IMR-90 (cell line): Measurements from ENCODE around the gene KMT2D. TPM values are rescaled to one million over a fixed set of nuclear protein-coding genes. Genes with fewer than 3 reads are reported as not detected.

Experiments used
- ATAC-seq: fragments of 200-7000 bp; cut with Tn5 transposase; 2 replicates; pipeline ENCODE4 v1.9.1; 2020; ENCODE audit warnings: low read depth, mild to moderate bottlenecking, moderate library complexity
- BruUV-seq: library from RNA; stranded (reverse); fragments of 400-500 nt; replicated peaks from 2 replicates; lab custom pipeline; 2021; lab: Mats Ljungman, UMichigan
- CTCF ChIA-PET: fragments of 300-600 bp; formaldehyde crosslinking; extraction: SDS; loops from one replicate; lab custom pipeline; 2021; ENCODE audit warnings: antibody characterized with exemption; lab: Yijun Ruan, JAX
- POLR2A ChIA-PET: fragments of 300-600 bp; sonication (Branson Sonifier 250); formaldehyde crosslinking; loops from one replicate; lab custom pipeline; 2022; ENCODE audit warnings: antibody characterized with exemption; ENCODE audit not compliant: unreplicated experiment; lab: Charles Lee
- DNase-seq: peaks from one replicate; pipeline ENCODE4 v3.0.0; 2013
- H2AFZ ChIP-seq: replicated peaks from 2 replicates; pipeline ENCODE3; 2013; ENCODE audit warnings: low read length, mild to moderate bottlenecking; ENCODE audit not compliant: poor library complexity
- H2AK5ac ChIP-seq: 2 replicates; pipeline ENCODE4 v1.6.1; 2013; ENCODE audit warnings: low read depth, low read length, inconsistent platforms
- H2AK9ac ChIP-seq: replicated peaks from 2 replicates; pipeline ENCODE3; 2013; ENCODE audit warnings: mild to moderate bottlenecking, low read depth, low read length, moderate library complexity; ENCODE audit not compliant: poor library complexity
- H2BK120ac ChIP-seq: 2 replicates; pipeline ENCODE4 v1.6.1; 2013; ENCODE audit warnings: low read depth, low read length, inconsistent platforms
- H2BK15ac ChIP-seq: 3 replicates; pipeline ENCODE4 v1.6.1; 2013; ENCODE audit warnings: low read depth, low read length, inconsistent platforms
- H2BK20ac ChIP-seq: 2 replicates; pipeline ENCODE4 v1.6.1; 2013; ENCODE audit warnings: low read depth, mild to moderate bottlenecking, inconsistent platforms, low read length, moderate library complexity
- H2BK5ac ChIP-seq: 2 replicates; pipeline ENCODE4 v1.6.1; 2013; ENCODE audit warnings: mild to moderate bottlenecking, low read depth, low read length, inconsistent platforms; ENCODE audit not compliant: poor library complexity, severe bottlenecking
- H3K14ac ChIP-seq: replicated peaks from 2 replicates; pipeline ENCODE4 v1.6.1; 2013; ENCODE audit warnings: low read depth, low read length, inconsistent platforms
- H3K18ac ChIP-seq: 2 replicates; pipeline ENCODE4 v1.6.1; 2013; ENCODE audit warnings: low read depth, low read length, control low read depth
- H3K23ac ChIP-seq: 2 replicates; pipeline ENCODE4 v1.6.1; 2013; ENCODE audit warnings: low read depth, low read length, inconsistent platforms
- H3K27ac ChIP-seq: 2 replicates; pipeline ENCODE4 v1.5.1; 2013; ENCODE audit warnings: mild to moderate bottlenecking, control low read depth, low read length; ENCODE audit not compliant: insufficient read depth
- H3K27me3 ChIP-seq: 2 replicates; pipeline ENCODE4 v1.6.1; 2013; ENCODE audit warnings: low read length; ENCODE audit not compliant: control insufficient read depth, insufficient read depth
- H3K36me3 ChIP-seq: 2 replicates; pipeline ENCODE4 v1.6.1; 2013; ENCODE audit warnings: low read length, mixed read lengths; ENCODE audit not compliant: control insufficient read depth, insufficient read depth
- H3K4ac ChIP-seq: 2 replicates; pipeline ENCODE4 v1.6.1; 2013; ENCODE audit warnings: low read depth, low read length, inconsistent platforms
- H3K4me1 ChIP-seq: 2 replicates; pipeline ENCODE4 v1.6.1; 2013; ENCODE audit warnings: low read length, mixed read lengths; ENCODE audit not compliant: control insufficient read depth, insufficient read depth
- H3K4me2 ChIP-seq: 2 replicates; pipeline ENCODE4 v1.6.1; 2013; ENCODE audit warnings: low read depth, mild to moderate bottlenecking, control low read depth, low read length, moderate library complexity
- H3K4me3 ChIP-seq: 2 replicates; pipeline ENCODE4 v1.5.1; 2013; ENCODE audit warnings: low read depth, mild to moderate bottlenecking, control low read depth, low read length, moderate library complexity; ENCODE audit not compliant: insufficient read depth
- H3K56ac ChIP-seq: 2 replicates; pipeline ENCODE4 v1.6.1; 2013; ENCODE audit warnings: low read length, inconsistent platforms; ENCODE audit not compliant: insufficient read depth; ENCODE audit errors: extremely low read depth
- H3K79me1 ChIP-seq, 2 experiments: 2 replicates each; pipeline ENCODE4 v1.6.1; 2013; ENCODE audit warnings: low read length in 2 of 2, inconsistent platforms in 1 of 2, low read depth in 1 of 2
- H3K9ac ChIP-seq: 2 replicates; pipeline ENCODE4 v1.6.1; 2013; ENCODE audit warnings: low read depth, low read length, control low read depth
- H3K9me1 ChIP-seq: 2 replicates; pipeline ENCODE4 v1.6.1; 2013; ENCODE audit warnings: low read length, inconsistent platforms; ENCODE audit not compliant: insufficient read depth
- H3K9me3 ChIP-seq: 2 replicates; pipeline ENCODE4 v1.6.1; 2013; ENCODE audit warnings: low read length; ENCODE audit not compliant: control insufficient read depth, insufficient read depth
- H4K20me1 ChIP-seq: 2 replicates; pipeline ENCODE4 v1.6.1; 2013; ENCODE audit warnings: low read length, inconsistent platforms; ENCODE audit not compliant: insufficient read depth
- H4K5ac ChIP-seq: 2 replicates; pipeline ENCODE4 v1.6.1; 2013; ENCODE audit warnings: mild to moderate bottlenecking, low read depth, low read length, control low read depth
- H4K8ac ChIP-seq, 2 experiments: 2 replicates each; pipeline ENCODE4 v1.6.1; 2013; ENCODE audit warnings: low read depth in 2 of 2, low read length in 2 of 2, control low read depth in 1 of 2, inconsistent platforms in 1 of 2
- H4K91ac ChIP-seq: 2 replicates; pipeline ENCODE4 v1.6.1; 2013; ENCODE audit warnings: low read depth, low read length, inconsistent platforms; ENCODE audit not compliant: insufficient read depth
- BHLHE40 ChIP-seq: fragments of 150-350 bp; IDR thresholded peaks from 2 replicates; pipeline ENCODE4 v1.6.1; 2016; ENCODE audit warnings: mild to moderate bottlenecking, low read depth, low read length
- CEBPB ChIP-seq: IDR thresholded peaks from 2 replicates; pipeline ENCODE4 v1.6.1; 2012; ENCODE audit warnings: low read depth, low read length, improper control_type of control experiment
- CHD1 ChIP-seq: IDR thresholded peaks from 2 replicates; pipeline ENCODE4 v1.6.1; 2012; ENCODE audit warnings: low read depth, low read length, improper control_type of control experiment
- CTCF ChIP-seq: conservative IDR thresholded peaks from 2 replicates; pipeline ENCODE4 v1.5.1; 2012; ENCODE audit warnings: mild to moderate bottlenecking, low read depth, low read length, improper control_type of control experiment
- ELK1 ChIP-seq: fragments of 150-350 bp; IDR thresholded peaks from 2 replicates; pipeline ENCODE4 v1.6.1; 2016; ENCODE audit warnings: low read depth, mild to moderate bottlenecking, low read length, moderate library complexity, borderline replicate concordance
- FOS ChIP-seq: fragments of 150-350 bp; IDR thresholded peaks from 2 replicates; pipeline ENCODE4 v1.6.1; 2016; ENCODE audit warnings: low read depth, low read length
- MAFK ChIP-seq: IDR thresholded peaks from 2 replicates; pipeline ENCODE4 v1.6.1; 2012; ENCODE audit warnings: low read depth, low read length, improper control_type of control experiment
- MAZ ChIP-seq: IDR thresholded peaks from 2 replicates; pipeline ENCODE4 v1.6.1; 2012; ENCODE audit warnings: low read depth, mild to moderate bottlenecking, low read length, improper control_type of control experiment, moderate library complexity, borderline replicate concordance
- NFE2L2 ChIP-seq: fragments of 150-350 bp; IDR thresholded peaks from 2 replicates; pipeline ENCODE4 v1.6.1; 2016; ENCODE audit warnings: low read depth, mild to moderate bottlenecking, low read length
- POLR2A ChIP-seq: IDR thresholded peaks from 2 replicates; pipeline ENCODE4 v1.6.1; 2012; ENCODE audit warnings: mild to moderate bottlenecking, low read depth, low read length
- RAD21 ChIP-seq: IDR thresholded peaks from 2 replicates; pipeline ENCODE4 v1.6.1; 2012; ENCODE audit warnings: low read length, improper control_type of control experiment
- RCOR1 ChIP-seq: IDR thresholded peaks from 2 replicates; pipeline ENCODE4 v1.6.1; 2012; ENCODE audit warnings: mild to moderate bottlenecking, low read length, improper control_type of control experiment; ENCODE audit not compliant: insufficient replicate concordance
- SMC3 ChIP-seq: fragments of 150-350 bp; IDR thresholded peaks from 2 replicates; pipeline ENCODE4 v1.6.1; 2016; ENCODE audit warnings: low read depth, mild to moderate bottlenecking, antibody characterized with exemption, low read length, moderate library complexity
- WGBS, 2 experiments: methylation state at CpG; one replicate each; pipeline versions ENCODE4 v1.1.5 to v1.1.7; 2013; ENCODE audit warnings: missing lambda C conversion rate in 2 of 2; ENCODE audit not compliant: insufficient read length in 1 of 2; ENCODE audit errors: extremely low coverage in 2 of 2; 5-methylcytosine and 5-hydroxymethylcytosine counted together
- dilution Hi-C: fragments of 300-500 bp; cut with HindIII; formaldehyde crosslinking; loops from one replicate; pipeline ENCODE4 v1.14.3; 2018; ENCODE audit warnings: low sequenced_read_pairs; ENCODE audit not compliant: unreplicated experiment
- in situ Hi-C: fragments of 300-500 bp; cut with MboI; formaldehyde crosslinking; loops from 3 replicates; pipeline ENCODE4 v1.14.3; 2019; ENCODE audit warnings: low sequenced_read_pairs, inconsistent platforms, mixed read lengths
- intact Hi-C: fragments of 100-400 bp; cut with micrococcal nuclease; formaldehyde crosslinking; loops from 2 replicates; pipeline ENCODE4 v1.10.0; 2022
- polyA plus RNA-seq, 3 experiments: library from polyadenylated mRNA; depleted of rRNA; stranded (reverse); fragments of >200 nt; gene quantifications; 2 replicates each; pipeline ENCODE4 v1.2.3, GENCODE V29; 2012; ENCODE audit warnings: low replicate concordance in 1 of 3
- total RNA-seq: library from RNA; depleted of rRNA; stranded (reverse); fragments of >200 nt; gene quantifications from 2 replicates; pipeline ENCODE4 v1.2.3, GENCODE V29; 2012
- TF ChIP-seq, protein P1 (sequence below): fragments of 150-350 bp; IDR thresholded peaks from 2 replicates; pipeline ENCODE4 v1.6.1; 2017; ENCODE audit warnings: mild to moderate bottlenecking, antibody characterized with exemption, low read length, low read depth

The KMT2D gene
- total and polyA plus RNA-seq, 2 of the 4 experiments (the other 2 are of a cell fraction) = 6.6 to 25.2 TPM

DNA sequence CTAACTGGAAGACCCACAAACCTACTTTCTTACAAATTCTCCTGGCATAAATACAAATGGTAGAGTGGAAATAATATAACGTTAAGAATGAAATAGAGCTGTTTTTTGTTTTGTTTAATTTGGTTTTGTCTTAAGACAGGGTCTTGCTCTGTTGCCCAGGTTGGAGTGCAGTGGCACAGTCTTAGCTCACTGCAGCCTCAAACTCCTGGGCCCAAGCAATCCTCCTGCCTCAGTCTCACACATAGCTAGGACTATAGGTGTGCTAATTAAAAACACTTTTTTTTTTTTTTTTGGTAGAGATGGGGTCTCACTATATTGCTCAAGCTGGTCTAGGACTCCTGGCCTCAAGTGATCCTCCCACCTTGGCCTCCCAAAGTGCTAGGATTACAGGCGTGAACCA lies 38.1 kb upstream of the KMT2D start:
- Histone ChIP-seq H3K4ac (no peak overlapping the region), H3K9me3 (no peaks in the 10 kb centered on the region), H4K8ac (no peak overlapping the region), H3K14ac (no peak overlapping the region), H3K18ac (no peak overlapping the region), H2AFZ (no peak overlapping the region), H3K27me3 (peaks cover 12% of the 10 kb centered on the region; the same call in 1 of the 2 replicates), H4K20me1 (peaks cover 16% of the 10 kb centered on the region), H2BK5ac (no peak overlapping the region), H2BK120ac (no peak overlapping the region), H2AK5ac (no peak overlapping the region), H3K9ac (no peak overlapping the region), H3K23ac (no peak overlapping the region), H2BK20ac (no peak overlapping the region), H3K56ac (no peak overlapping the region), H4K91ac (no peak overlapping the region), H3K27ac (no peak overlapping the region), H3K4me3 (no peak overlapping the region), H3K79me1 (peaks cover 13% of the 10 kb centered on the region in 2 experiments), H3K36me3 (peaks cover 55% of the 10 kb centered on the region), H3K9me1 (no peaks in the 10 kb centered on the region; the same call in 1 of the 2 replicates), H3K4me1 (peaks cover 2% of the 10 kb centered on the region; the same call in 1 of the 2 replicates), H3K4me2 (no peak overlapping the region), H2AK9ac (no peak overlapping the region), H4K5ac (no peak overlapping the region), H2BK15ac (no peak overlapping the region)
- in situ Hi-C loops = no loop called here
- 86 to 100% methylated on average over 1 of the region's 2 CpGs for WGBS, 2 experiments
- ChIA-PET CTCF (interaction anchor here (0.6 to 0.7 kb wide), 2 partner anchors 10 to 18 kb away, joined by 3 read pairs; no protein-coding TSS in a partner anchor), POLR2A (interaction anchor here (1.1 kb wide), 1 partner anchor 12 kb away, joined by 4 read pairs; the partner anchor contains the start of gene LMBR1L)
- no peak for TF ChIP-seq NFE2L2
- TF ChIP-seq RCOR1 = no peak
- TF ChIP-seq CTCF = no peak
- TF ChIP-seq RAD21 = no peak
- TF ChIP-seq FOS = no peak
- no peak for TF ChIP-seq MAZ
- TF ChIP-seq CEBPB = no peak
- TF ChIP-seq CHD1 = no peak
- TF ChIP-seq SMC3 = no peak
- no peak for TF ChIP-seq ELK1
- TF ChIP-seq MAFK = no peak
- no peak for TF ChIP-seq BHLHE40
- no peak for TF ChIP-seq POLR2A
- TF ChIP-seq, protein P1, sequence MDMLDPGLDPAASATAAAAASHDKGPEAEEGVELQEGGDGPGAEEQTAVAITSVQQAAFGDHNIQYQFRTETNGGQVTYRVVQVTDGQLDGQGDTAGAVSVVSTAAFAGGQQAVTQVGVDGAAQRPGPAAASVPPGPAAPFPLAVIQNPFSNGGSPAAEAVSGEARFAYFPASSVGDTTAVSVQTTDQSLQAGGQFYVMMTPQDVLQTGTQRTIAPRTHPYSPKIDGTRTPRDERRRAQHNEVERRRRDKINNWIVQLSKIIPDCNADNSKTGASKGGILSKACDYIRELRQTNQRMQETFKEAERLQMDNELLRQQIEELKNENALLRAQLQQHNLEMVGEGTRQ = no peak
- no TSS peak for BruUV-seq
- no peak for ATAC-seq
- dilution Hi-C loops = no loop called here
- DNase-seq = no peak
- intact Hi-C loops = no loop called here
